ENCODE measurements around the gene ZNF414.

The ZNF414 gene

GRCh38 chr19:8461891-8462290 lies 52.1 kb downstream of the ZNF414 start:
- DNase-seq = no peak

- DNase-seq = no peak
Measured at GRCh38 chr19:8461376-8461775, 52.6 kb downstream of the ZNF414 start.

GRCh38 chr19:8460516-8461298 lies 53.3 kb downstream of the ZNF414 start:
- no peak for DNase-seq

Measured in retina (tissue), 1 donor.